Stromal cell of bone marrow (primary cell): ENCODE results near the gene UNC50.
"Not testable (repeated sequence)": the region's sequence is repeated elsewhere in the genome, so short reads cannot be mapped to it uniquely, and the experiment has no call there.

ENCODE experiments used
- DNase-seq: peaks from one replicate; pipeline ENCODE4 v3.0.0-alpha.2; 2012; ENCODE audit warnings: low read depth

Gene UNC50

GRCh38 chr2:98608962-98609604 is 694 bp downstream of the UNC50 start:
- peak; percentile 49 for DNase-seq

GRCh38 chr2:98614024-98614739 is 5.8 kb downstream of the UNC50 start:
- no peak for DNase-seq

GRCh38 chr2:98615481-98615880 is 7.1 kb downstream of the UNC50 start:
- DNase-seq, result no peak

GRCh38 chr2:98617149-98617548 is 8.8 kb downstream of the UNC50 start:
- DNase-seq, result no peak

- DNase-seq, result peak; percentile 10
Observed at GRCh38 chr2:98623657-98624056, 15.3 kb downstream of the UNC50 start.

- no peak for DNase-seq
Observed at GRCh38 chr2:98632351-98632750, 24.0 kb downstream of the UNC50 start.

GRCh38 chr2:98634406-98635092 is 26.2 kb downstream of the UNC50 start:
- no peak for DNase-seq

GRCh38 chr2:98637401-98638147 is 29.2 kb downstream of the UNC50 start:
- DNase-seq, result no peak

- DNase-seq, result no peak
Observed at GRCh38 chr2:98643496-98644100, 35.2 kb downstream of the UNC50 start.

- DNase-seq, result no peak
Observed at GRCh38 chr2:98647636-98648035, 39.2 kb downstream of the UNC50 start.

- no peak for DNase-seq
Observed at GRCh38 chr2:98648451-98648850, 40.1 kb downstream of the UNC50 start.

GRCh38 chr2:98649135-98649991 is 41.0 kb downstream of the UNC50 start:
- peak; percentile 55 for DNase-seq

GRCh38 chr2:98649992-98650375 is 41.6 kb downstream of the UNC50 start:
- no peak for DNase-seq

GRCh38 chr2:98650998-98651397 is 42.6 kb downstream of the UNC50 start:
- DNase-seq, result no peak

- DNase-seq, result no peak
Observed at GRCh38 chr2:98654699-98655495, 46.5 kb downstream of the UNC50 start.

GRCh38 chr2:98656800-98657199 is 48.4 kb downstream of the UNC50 start:
- no peak for DNase-seq

- no peak for DNase-seq
Observed at GRCh38 chr2:98658816-98659490, 50.6 kb downstream of the UNC50 start.

GRCh38 chr2:98659491-98659840 is 51.1 kb downstream of the UNC50 start:
- not testable (repeated sequence) for DNase-seq

GRCh38 chr2:98663511-98664090 is 55.2 kb downstream of the UNC50 start:
- no peak for DNase-seq
